A549 (cell line): ENCODE data around the gene LGMN. TPM values are rescaled to one million over a fixed set of nuclear protein-coding genes. Genes with fewer than 3 reads are reported as not detected.

ENCODE experiments used
- ATAC-seq, 2 experiments: fragments of 200-7000 bp in 1 of 2; fragments of >200 bp in 1 of 2; cut with Nextera tagmentation in 1 of 2; cut with Tn5 transposase in 1 of 2; 3 replicates each; pipeline versions ENCODE4 v1.8.0 to v1.9.1; 2018 to 2020; ENCODE audit warnings: mild to moderate bottlenecking in 1 of 2, moderate library complexity in 1 of 2
- CTCF ChIA-PET: fragments of 300-600 bp; sonication (Branson Sonifier 250); formaldehyde crosslinking; extraction: SDS; loops from one replicate; lab custom pipeline; 2021; ENCODE audit warnings: antibody characterized with exemption, inconsistent platforms; lab: Yijun Ruan, JAX
- POLR2A ChIA-PET: fragments of 350-600 bp; formaldehyde crosslinking; extraction: SDS; loops from one replicate; lab custom pipeline; 2021; ENCODE audit warnings: antibody characterized with exemption, inconsistent platforms; lab: Yijun Ruan, JAX
- DNase-seq, 2 experiments: peaks; one replicate each; pipeline versions ENCODE4 v3.0.0 to v3.0.0-alpha.2; 2011 to 2016; ENCODE audit warnings: low read depth in 1 of 2, low spot score in 1 of 2
- FAIRE-seq: peaks from 2 replicates; lab custom pipeline; 2011; peaks lifted over from hg19 to GRCh38; lab: Jason Lieb, UNC
- H3K27ac ChIP-seq, 2 experiments: fragments of >200 bp; sonication (Bioruptor Twin); formaldehyde crosslinking; 3 replicates each; pipeline ENCODE4 v1.5.1; 2016 to 2017
- H3K4me1 ChIP-seq: fragments of >200 bp; sonication (Bioruptor Twin); formaldehyde crosslinking; 3 replicates; pipeline ENCODE4 v1.6.1; 2016
- H3K4me2 ChIP-seq: fragments of >200 bp; sonication (Bioruptor Twin); formaldehyde crosslinking; 3 replicates; pipeline ENCODE4 v1.6.1; 2016
- H3K4me3 ChIP-seq: fragments of >200 bp; sonication (Bioruptor Twin); formaldehyde crosslinking; 3 replicates; pipeline ENCODE4 v1.5.1; 2016
- H3K9me3 ChIP-seq: fragments of >200 bp; sonication (Bioruptor Twin); formaldehyde crosslinking; 3 replicates; pipeline ENCODE4 v1.6.1; 2016
- ATOH8 ChIP-seq: fragments of 250-450 bp; sonication (Bioruptor Pico); IDR thresholded peaks from 2 replicates; pipeline ENCODE4 v1.5.0; 2020; ENCODE audit warnings: low read depth, mild to moderate bottlenecking, moderate library complexity
- BHLHE40 ChIP-seq: IDR thresholded peaks from 2 replicates; pipeline ENCODE4 v1.6.1; 2012; ENCODE audit warnings: low read depth, low read length, inconsistent platforms
- CBX8 ChIP-seq: fragments of 200-600 bp; sonication (generic); IDR thresholded peaks from 2 replicates; pipeline ENCODE4 v1.6.1; 2016
- CEBPB ChIP-seq, 2 experiments: fragments of >200 bp in 1 of 2; sonication (Bioruptor Twin) in 1 of 2; formaldehyde crosslinking in 1 of 2; IDR thresholded peaks; 2 replicates each; pipeline ENCODE4 v1.6.1; 2012 to 2016
- CHD4 ChIP-seq: fragments of 200-600 bp; sonication (generic); IDR thresholded peaks from 2 replicates; pipeline ENCODE4 v1.6.1; 2016; ENCODE audit warnings: antibody characterized with exemption, mild to moderate bottlenecking, borderline replicate concordance
- CTCF ChIP-seq: fragments of >200 bp; sonication (Bioruptor Twin); formaldehyde crosslinking; IDR thresholded peaks from 3 replicates; pipeline ENCODE4 v1.5.1; 2016
- E2F6 ChIP-seq: IDR thresholded peaks from 2 replicates; pipeline ENCODE4 v1.6.1; 2012; ENCODE audit warnings: low read depth, borderline replicate concordance
- EHF ChIP-seq: fragments of 250-450 bp; sonication (Bioruptor Pico); IDR thresholded peaks from 2 replicates; pipeline ENCODE4 v1.5.0; 2020; ENCODE audit warnings: mild to moderate bottlenecking
- EHMT2 ChIP-seq: fragments of 200-600 bp; sonication (generic); IDR thresholded peaks from 2 replicates; pipeline ENCODE4 v1.6.1; 2016; ENCODE audit warnings: antibody characterized with exemption, low read depth, mild to moderate bottlenecking, moderate library complexity
- ELK1 ChIP-seq: fragments of 150-350 bp; IDR thresholded peaks from 2 replicates; pipeline ENCODE4 v1.6.1; 2014; ENCODE audit warnings: low read depth, mild to moderate bottlenecking, low read length
- ESRRA ChIP-seq: fragments of 150-350 bp; IDR thresholded peaks from 2 replicates; pipeline ENCODE4 v1.6.1; 2014; ENCODE audit warnings: mild to moderate bottlenecking, low read length, borderline replicate concordance
- FOSL2 ChIP-seq, 2 experiments: fragments of 450-650 bp in 1 of 2; fragments of >200 bp in 1 of 2; sonication (Bioruptor Twin) in 1 of 2; formaldehyde crosslinking; IDR thresholded peaks; 2 replicates each; pipeline versions ENCODE4 v1.5.0 to v1.6.1; 2016 to 2020; ENCODE audit warnings: mild to moderate bottlenecking in 1 of 2, moderate library complexity in 1 of 2
- HDAC2 ChIP-seq: fragments of 200-600 bp; sonication (generic); IDR thresholded peaks from 2 replicates; pipeline ENCODE4 v1.6.1; 2016
- HEYL ChIP-seq: fragments of 250-450 bp; sonication (Bioruptor Pico); IDR thresholded peaks from 2 replicates; pipeline ENCODE4 v1.8.0; 2021; ENCODE audit warnings: mild to moderate bottlenecking, moderate library complexity
- HOXA7 ChIP-seq: fragments of 250-450 bp; sonication (Bioruptor Pico); IDR thresholded peaks from 2 replicates; pipeline ENCODE4 v1.5.0; 2020; ENCODE audit warnings: mild to moderate bottlenecking, moderate library complexity
- HOXB13 ChIP-seq: fragments of 250-450 bp; sonication (Bioruptor Pico); IDR thresholded peaks from 2 replicates; pipeline ENCODE4 v1.5.0; 2020; ENCODE audit warnings: low read depth, mild to moderate bottlenecking, moderate library complexity
- JUN ChIP-seq, 2 experiments: fragments of >200 bp; sonication (Bioruptor Twin); formaldehyde crosslinking; IDR thresholded peaks; 2 replicates in 1 of 2; 3 replicates in 1 of 2; pipeline ENCODE4 v1.6.1; 2016 to 2017
- NPAS2 ChIP-seq: fragments of 250-450 bp; sonication (Bioruptor Pico); IDR thresholded peaks from 2 replicates; pipeline ENCODE4 v1.8.0; 2022; ENCODE audit warnings: mild to moderate bottlenecking, moderate library complexity, borderline replicate concordance
- PHF8 ChIP-seq: fragments of 200-600 bp; sonication (generic); IDR thresholded peaks from 2 replicates; pipeline ENCODE4 v1.6.1; 2016; ENCODE audit warnings: low read depth, mild to moderate bottlenecking, antibody characterized with exemption, moderate library complexity, borderline replicate concordance
- POLR2AphosphoS2 ChIP-seq: conservative IDR thresholded peaks from 2 replicates; pipeline ENCODE4 v1.6.1; 2012; ENCODE audit warnings: low read length, improper control_type of control experiment, inconsistent platforms
- RAD21 ChIP-seq, 2 experiments: fragments of >200 bp in 1 of 2; sonication (Bioruptor Twin) in 1 of 2; formaldehyde crosslinking in 1 of 2; IDR thresholded peaks in 1 of 2; conservative IDR thresholded peaks in 1 of 2; 2 replicates in 1 of 2; 3 replicates in 1 of 2; pipeline ENCODE4 v1.6.1; 2012 to 2018; ENCODE audit warnings: inconsistent platforms in 1 of 2
- TFCP2L1 ChIP-seq: fragments of 250-450 bp; sonication (Bioruptor Pico); IDR thresholded peaks from 2 replicates; pipeline ENCODE4 v1.5.0; 2021; ENCODE audit warnings: mild to moderate bottlenecking
- ZFP36 ChIP-seq: fragments of 450-650 bp; IDR thresholded peaks from 2 replicates; pipeline ENCODE4 v1.6.1; 2014; ENCODE audit warnings: borderline replicate concordance; ENCODE audit not compliant: partially characterized antibody
- WGBS: methylation state at CpG from one replicate; pipeline ENCODE4 v1.1.6; 2017; ENCODE audit errors: missing lambda C conversion rate; 5-methylcytosine and 5-hydroxymethylcytosine counted together
- polyA plus RNA-seq, 4 experiments: library from polyadenylated mRNA; depleted of rRNA in 3 of 4; stranded (reverse); fragments of >200 nt; fragmentation: RNase III in 1 of 4; extraction: RNeasy Plus Mini Kit Qiagen cat#74134 plus additional on column Dnase treatment in 1 of 4; gene quantifications; 2 replicates in 3 of 4; 3 replicates in 1 of 4; pipeline ENCODE4 v1.2.3, GENCODE V29; 2011 to 2017

The LGMN gene
- polyA plus RNA-seq, 2 of the 4 experiments (the other 2 are of a cell fraction) = 70.4 to 106 TPM

DNA sequence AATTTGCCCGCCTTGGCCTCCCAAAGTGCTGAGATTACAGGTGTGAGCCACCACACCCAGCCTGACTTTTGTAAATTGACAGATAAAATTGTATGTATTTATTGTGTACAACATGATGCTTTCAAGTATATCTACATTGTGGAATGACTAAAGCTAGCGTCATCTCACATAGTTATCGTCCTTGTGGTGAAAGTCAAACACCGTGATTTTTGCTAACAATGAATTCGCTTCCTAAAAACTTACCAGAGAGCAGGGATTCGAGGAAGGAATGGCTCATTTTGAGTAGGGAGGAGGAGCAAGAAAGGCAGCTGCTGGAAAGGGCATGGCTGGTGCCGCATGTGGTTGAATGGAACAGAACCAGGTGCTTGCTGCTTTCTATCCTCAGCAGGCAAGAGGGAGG lies 85.4 kb downstream of the LGMN start:
- Histone ChIP-seq H3K4me3 (no peak overlapping the region), H3K4me2 (no peak overlapping the region), H3K9me3 (no peaks in the 10 kb centered on the region), H3K27ac (no peak overlapping the region), H3K4me1 (no peaks in the 10 kb centered on the region)
- no peak for FAIRE-seq
- no peak for TF ChIP-seq ZFP36
- TF ChIP-seq JUN (IDR thresholded peaks at IDR 0.05) = no peak
- no peak for TF ChIP-seq CTCF
- TF ChIP-seq CHD4 = no peak
- TF ChIP-seq ELK1 = no peak
- no peak for TF ChIP-seq CEBPB (IDR thresholded peaks at IDR 0.05)
- TF ChIP-seq TFCP2L1 (CRISPR knock-in tag) = no peak
- no peak for TF ChIP-seq EHF (CRISPR knock-in tag)
- TF ChIP-seq NPAS2 = no peak
- no peak for TF ChIP-seq CBX8
- TF ChIP-seq BHLHE40 = no peak
- TF ChIP-seq HOXA7 (CRISPR knock-in tag) = no peak
- no peak for TF ChIP-seq FOSL2 (IDR thresholded peaks at IDR 0.05)
- TF ChIP-seq FOSL2 (CRISPR knock-in tag; IDR thresholded peaks at IDR 0.05) = no peak
- no peak for TF ChIP-seq HEYL (CRISPR knock-in tag)
- no peak for TF ChIP-seq HDAC2
- TF ChIP-seq PHF8 = no peak
- TF ChIP-seq ATOH8 = no peak
- no peak for DNase-seq
- 86% methylated on average over 7 of the region's 7 CpGs for WGBS
- no peak for ATAC-seq
- POLR2A ChIA-PET = no interaction called here
- CTCF ChIA-PET = interaction anchor here (0.7 kb wide), 1 partner anchor 33 kb away, joined by 3 read pairs; no protein-coding TSS in a partner anchor

GRCh38 chr14:92660571-92660970 lies 87.9 kb downstream of the LGMN start:
- H3K9me3 ChIP-seq = no peaks in the 10 kb centered on the region
- no peak overlapping the region for H3K27ac ChIP-seq
- DNase-seq = no peak
- no peaks in the 10 kb centered on the region for H3K4me1 ChIP-seq
- ChIA-PET CTCF (interaction anchor here (2.2 kb wide), 1 partner anchor 10 kb away, joined by 6 read pairs; no protein-coding TSS in a partner anchor), POLR2A (no interaction called here)
- FAIRE-seq = no peak
- H3K4me2 ChIP-seq = no peak overlapping the region
- 91% methylated on average over 2 of the region's 3 CpGs for WGBS
- ATAC-seq = no peak
- TF ChIP-seq JUN (IDR thresholded peaks at IDR 0.05) = no peak
- TF ChIP-seq ATOH8 = no peak
- TF ChIP-seq E2F6 = no peak
- TF ChIP-seq ESRRA = no peak
- no peak for TF ChIP-seq HDAC2
- no peak for TF ChIP-seq ELK1
- no peak for TF ChIP-seq RAD21 (conservative IDR thresholded peaks at IDR 0.05 in 1 of 2, IDR thresholded peaks at IDR 0.05 in 1 of 2)
- TF ChIP-seq EHMT2 = no peak
- no peak for TF ChIP-seq POLR2AphosphoS2
- TF ChIP-seq HOXB13 = no peak
- H3K4me3 ChIP-seq = no peak overlapping the region
